Chondrocyte (in vitro differentiated cells): ENCODE measurements around the gene RNF214. TPM values are rescaled to one million over a fixed set of nuclear protein-coding genes. Genes with fewer than 3 reads are reported as not detected.
"Not testable (repeated sequence)": the region's sequence is repeated elsewhere in the genome, so short reads cannot be mapped to it uniquely, and the experiment has no call there.

Experiments
- DNase-seq: peaks from one replicate; pipeline ENCODE4 v3.0.0; 2021; ENCODE audit warnings: mixed read lengths, low spot score
- H3K27ac Mint-ChIP-seq: one replicate; pipeline ENCODE4 v1.8.0; 2021; ENCODE audit warnings: mild to moderate bottlenecking, moderate library complexity, mixed read lengths; ENCODE audit not compliant: unreplicated experiment
- H3K27me3 Mint-ChIP-seq: 2 replicates; pipeline ENCODE4 v1.8.0; 2021; ENCODE audit warnings: low read depth, mixed read lengths
- H3K36me3 Mint-ChIP-seq: 2 replicates; pipeline ENCODE4 v1.8.0; 2021; ENCODE audit warnings: low read depth, mixed read lengths
- H3K4me1 Mint-ChIP-seq: 2 replicates; pipeline ENCODE4 v1.8.0; 2021; ENCODE audit warnings: low read depth, mild to moderate bottlenecking, mixed read lengths
- H3K4me3 Mint-ChIP-seq: one replicate; pipeline ENCODE4 v1.8.0; 2021; ENCODE audit warnings: mild to moderate bottlenecking, moderate library complexity, mixed read lengths; ENCODE audit not compliant: unreplicated experiment
- H3K9me3 Mint-ChIP-seq: 2 replicates; pipeline ENCODE4 v1.8.0; 2021; ENCODE audit warnings: low read depth, mixed read lengths
- CTCF ChIP-seq: fragments of 200-600 bp; sonication (generic); IDR thresholded peaks from 2 replicates; pipeline ENCODE4 v1.5.0; 2021; ENCODE audit warnings: antibody characterized with exemption, mild to moderate bottlenecking, moderate library complexity
- long read RNA-seq: library from polyadenylated mRNA; stranded (forward); transcript quantifications from one replicate; pipeline ENCODE4 v2.0.0, GENCODE V29; 2021
- total RNA-seq: library from RNA; stranded (reverse); gene quantifications from 3 replicates; pipeline ENCODE4 v1.2.1, GENCODE V29; 2021

RNF214 gene
- total RNA-seq = 21.8 to 26.1 TPM (median 24.7 TPM) in 3 replicates
- long read RNA-seq, transcript RNF214-201 (15 exons, 2,755 nt) = major isoform, 5 of 11 reads
- long read RNA-seq, partial matches to known transcripts = 3 of 11 reads
- long read RNA-seq, other reads (novel, unspliced or antisense) = 2 of 11 reads

GRCh38 chr11:117232092-117232878 lies at the start of gene RNF214:
TSS of gene RNF214 (plus strand) at chr11:117232671. CDS start at chr11:117234273, 1,602 bp downstream.
- peak within 1 kb of the TSS; percentile 99 for H3K27ac Mint-ChIP-seq
- peak within 1 kb of the TSS; percentile 98 for H3K4me3 Mint-ChIP-seq
- H3K9me3 Mint-ChIP-seq = no peaks in the 10 kb centered on the region
- TF ChIP-seq CTCF = peak; percentile 91
- H3K27me3 Mint-ChIP-seq = no peaks in the 10 kb centered on the region
- no peak for DNase-seq
- H3K4me1 Mint-ChIP-seq = peaks cover 38% of the 10 kb centered on the region
- H3K36me3 Mint-ChIP-seq = peaks cover 10% of the 10 kb centered on the region

GRCh38 chr11:117183178-117183577 lies 49.3 kb upstream of the RNF214 start:
- H3K27me3 Mint-ChIP-seq, H3K27ac Mint-ChIP-seq, H3K9me3 Mint-ChIP-seq, H3K4me3 Mint-ChIP-seq: not testable (repeated sequence)
- Mint-ChIP-seq H3K4me1 (peaks cover 22% of the 10 kb centered on the region), H3K36me3 (peaks cover 10% of the 10 kb centered on the region)
- peak; percentile 32 for DNase-seq

GRCh38 chr11:117183724-117184349 lies 48.6 kb upstream of the RNF214 start:
- Mint-ChIP-seq H3K27me3 (no peaks in the 10 kb centered on the region), H3K36me3 (peaks cover 13% of the 10 kb centered on the region), H3K4me1 (peaks cover 19% of the 10 kb centered on the region), H3K4me3 (no peak overlapping the region), H3K27ac (no peak overlapping the region), H3K9me3 (no peaks in the 10 kb centered on the region)
- DNase-seq = peak; percentile 41
- no peak for TF ChIP-seq CTCF

- Mint-ChIP-seq H3K9me3 (no peaks in the 10 kb centered on the region), H3K36me3 (peaks cover 17% of the 10 kb centered on the region), H3K27me3 (no peaks in the 10 kb centered on the region), H3K27ac (no peak overlapping the region), H3K4me1 (peaks cover 4% of the 10 kb centered on the region), H3K4me3 (no peak overlapping the region)
- no peak for TF ChIP-seq CTCF
- no peak for DNase-seq
Observed at GRCh38 chr11:117185736-117186430, 46.6 kb upstream of the RNF214 start.

- Mint-ChIP-seq H3K27me3 (no peaks in the 10 kb centered on the region), H3K9me3 (no peaks in the 10 kb centered on the region), H3K36me3 (peaks cover 17% of the 10 kb centered on the region), H3K4me3 (no peak overlapping the region), H3K27ac (no peak overlapping the region), H3K4me1 (no peaks in the 10 kb centered on the region)
- TF ChIP-seq CTCF = no peak
- peak; percentile 35 for DNase-seq
Observed at GRCh38 chr11:117186431-117186761, 46.1 kb upstream of the RNF214 start.
